Measurements from ENCODE around the gene FCGR1A.
"Not testable (repeated sequence)": the region's sequence is repeated elsewhere in the genome, so short reads cannot be mapped to it uniquely, and the experiment has no call there.

DNA sequence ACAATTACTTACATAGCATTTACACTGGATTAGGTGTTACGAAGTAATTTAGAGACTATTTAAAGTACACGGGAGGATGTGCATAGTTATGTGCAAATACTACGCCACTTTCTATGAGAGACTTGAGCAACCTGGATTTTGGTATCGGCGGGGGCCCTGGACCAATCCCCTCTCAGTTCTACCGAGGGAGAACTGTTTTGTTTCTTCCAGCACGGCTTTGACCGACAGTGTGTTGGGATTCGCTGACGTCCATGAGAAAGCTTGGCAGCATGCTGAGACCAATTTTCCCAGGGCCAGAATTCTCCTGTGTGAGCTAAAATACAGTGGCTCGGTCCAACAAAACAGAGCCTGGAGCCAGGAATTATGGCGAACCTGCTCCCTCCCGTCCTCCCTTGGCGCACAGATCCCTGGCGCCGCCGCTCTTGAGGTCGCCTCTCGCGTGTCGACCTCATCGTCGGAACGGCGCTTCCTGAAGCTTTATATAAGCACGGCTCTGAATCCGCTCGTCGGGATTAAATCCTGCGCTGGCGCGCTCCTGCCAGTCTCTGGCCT lies 49.3 kb downstream of the FCGR1A start:
- not testable (repeated sequence) for TF ChIP-seq POLR2AphosphoS5, POLR2A, CTCF (IDR thresholded peaks at IDR 0.05)
